Hindlimb muscle (tissue), 1 donor: ENCODE measurements around the gene MRPL3. TPM values are rescaled to one million over a fixed set of nuclear protein-coding genes. Genes with fewer than 3 reads are reported as not detected.

Experiments
- polyA plus RNA-seq: library from polyadenylated mRNA; unstranded; fragments of 120-200 nt; gene quantifications from one replicate; pipeline ENCODE4 v1.2.1, GENCODE V29; 2013; ENCODE audit not compliant: insufficient read length

MRPL3 gene
- polyA plus RNA-seq, 1 donor: 60.8 TPM

Other genes with a start within 250 kb of the MRPL3 start
- gene NUDT16, start 121.2 kb downstream of the MRPL3 start, polyA plus RNA-seq: 21.8 TPM